Mesothelial cell of epicardium (in vitro differentiated cells): ENCODE results near the gene CPT1B. TPM values are rescaled to one million over a fixed set of nuclear protein-coding genes. Genes with fewer than 3 reads are reported as not detected.

ENCODE experiments used
- DNase-seq, 2 experiments: peaks; one replicate each; pipeline ENCODE4 v3.0.0; 2021; ENCODE audit warnings: low spot score in 2 of 2; ENCODE audit not compliant: unreplicated experiment in 2 of 2
- H3K27ac Mint-ChIP-seq: 2 replicates; pipeline ENCODE4 v1.8.0; 2021; ENCODE audit warnings: mixed read lengths
- H3K27me3 Mint-ChIP-seq: 2 replicates; pipeline ENCODE4 v1.8.0; 2021; ENCODE audit warnings: low read depth, mixed read lengths
- H3K36me3 Mint-ChIP-seq: 2 replicates; pipeline ENCODE4 v1.8.0; 2021; ENCODE audit warnings: mixed read lengths
- H3K4me1 Mint-ChIP-seq: 2 replicates; pipeline ENCODE4 v1.8.0; 2021; ENCODE audit warnings: mixed read lengths
- H3K4me3 Mint-ChIP-seq: 2 replicates; pipeline ENCODE4 v1.8.0; 2021; ENCODE audit warnings: mild to moderate bottlenecking, moderate library complexity, mixed read lengths
- H3K9me3 Mint-ChIP-seq: 2 replicates; pipeline ENCODE4 v1.8.0; 2021; ENCODE audit warnings: mixed read lengths
- total RNA-seq: library from RNA; stranded (reverse); gene quantifications from 3 replicates; pipeline ENCODE4 v1.2.1, GENCODE V29; 2021
- TF ChIP-seq, protein P1 (sequence below): fragments of 200-600 bp; sonication (generic); IDR thresholded peaks from one replicate; pipeline ENCODE4 v1.5.0; 2021; ENCODE audit warnings: antibody characterized with exemption; ENCODE audit not compliant: unreplicated experiment

CPT1B gene
- total RNA-seq, 1 donor from 2014 or later: 109 TPM

DNA sequence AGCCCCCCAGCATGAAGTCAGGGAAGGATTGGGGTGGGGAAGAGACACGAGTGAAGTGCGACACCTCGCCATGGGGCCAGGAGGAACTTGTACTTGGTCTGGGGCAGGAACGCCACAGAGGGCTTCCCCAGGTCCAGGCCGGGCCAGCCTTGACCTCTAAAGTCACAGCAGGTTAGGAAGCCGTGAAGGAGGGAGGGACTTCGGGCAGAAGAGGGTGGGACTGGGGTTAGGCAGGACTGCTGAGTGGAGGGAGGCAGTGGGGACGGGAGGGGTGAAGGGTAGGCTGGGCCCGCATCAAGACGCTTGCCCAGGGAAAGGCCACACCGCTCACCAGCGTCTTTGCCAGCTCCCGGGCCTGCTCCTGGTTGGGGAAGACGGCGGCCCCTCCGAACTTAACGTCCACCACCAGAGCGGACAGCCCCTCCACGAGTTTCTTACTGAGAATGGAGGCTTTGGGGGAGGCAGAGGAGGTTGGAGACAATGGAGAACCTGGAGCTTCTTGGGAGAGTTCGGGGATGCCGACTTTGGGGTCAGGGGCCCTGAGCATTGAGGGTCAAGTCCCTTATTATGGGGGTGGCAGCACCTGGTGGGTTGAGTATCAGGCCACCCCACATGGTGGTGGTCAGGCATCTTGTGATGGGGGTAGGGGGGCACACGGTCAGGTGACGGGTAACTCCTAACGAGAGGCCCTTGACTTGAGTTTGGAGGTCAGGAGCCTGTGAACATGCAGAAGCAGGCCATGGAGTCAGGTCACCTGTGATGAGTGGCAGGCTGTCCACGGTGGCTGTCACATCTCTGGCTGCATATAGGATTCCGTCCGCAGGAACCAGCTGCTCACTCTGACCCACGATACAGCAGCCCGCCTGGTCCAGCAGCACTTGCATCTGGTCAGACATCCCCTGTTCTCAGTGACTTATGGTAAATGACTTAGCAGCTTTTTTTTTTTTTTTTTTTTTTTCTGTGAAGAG, 51.1 kb downstream of the CPT1B start:
- no peaks in the 10 kb centered on the region for H3K9me3 Mint-ChIP-seq
- H3K27ac Mint-ChIP-seq: peak overlapping the region; percentile 67
- no peak for DNase-seq
- TF ChIP-seq, protein P1, sequence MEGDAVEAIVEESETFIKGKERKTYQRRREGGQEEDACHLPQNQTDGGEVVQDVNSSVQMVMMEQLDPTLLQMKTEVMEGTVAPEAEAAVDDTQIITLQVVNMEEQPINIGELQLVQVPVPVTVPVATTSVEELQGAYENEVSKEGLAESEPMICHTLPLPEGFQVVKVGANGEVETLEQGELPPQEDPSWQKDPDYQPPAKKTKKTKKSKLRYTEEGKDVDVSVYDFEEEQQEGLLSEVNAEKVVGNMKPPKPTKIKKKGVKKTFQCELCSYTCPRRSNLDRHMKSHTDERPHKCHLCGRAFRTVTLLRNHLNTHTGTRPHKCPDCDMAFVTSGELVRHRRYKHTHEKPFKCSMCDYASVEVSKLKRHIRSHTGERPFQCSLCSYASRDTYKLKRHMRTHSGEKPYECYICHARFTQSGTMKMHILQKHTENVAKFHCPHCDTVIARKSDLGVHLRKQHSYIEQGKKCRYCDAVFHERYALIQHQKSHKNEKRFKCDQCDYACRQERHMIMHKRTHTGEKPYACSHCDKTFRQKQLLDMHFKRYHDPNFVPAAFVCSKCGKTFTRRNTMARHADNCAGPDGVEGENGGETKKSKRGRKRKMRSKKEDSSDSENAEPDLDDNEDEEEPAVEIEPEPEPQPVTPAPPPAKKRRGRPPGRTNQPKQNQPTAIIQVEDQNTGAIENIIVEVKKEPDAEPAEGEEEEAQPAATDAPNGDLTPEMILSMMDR: no peak
- H3K36me3 Mint-ChIP-seq: no peaks in the 10 kb centered on the region
- peaks cover 16% of the 10 kb centered on the region for H3K4me1 Mint-ChIP-seq
- H3K4me3 Mint-ChIP-seq: peak overlapping the region; percentile 62
- H3K27me3 Mint-ChIP-seq: peaks cover 30% of the 10 kb centered on the region

DNA sequence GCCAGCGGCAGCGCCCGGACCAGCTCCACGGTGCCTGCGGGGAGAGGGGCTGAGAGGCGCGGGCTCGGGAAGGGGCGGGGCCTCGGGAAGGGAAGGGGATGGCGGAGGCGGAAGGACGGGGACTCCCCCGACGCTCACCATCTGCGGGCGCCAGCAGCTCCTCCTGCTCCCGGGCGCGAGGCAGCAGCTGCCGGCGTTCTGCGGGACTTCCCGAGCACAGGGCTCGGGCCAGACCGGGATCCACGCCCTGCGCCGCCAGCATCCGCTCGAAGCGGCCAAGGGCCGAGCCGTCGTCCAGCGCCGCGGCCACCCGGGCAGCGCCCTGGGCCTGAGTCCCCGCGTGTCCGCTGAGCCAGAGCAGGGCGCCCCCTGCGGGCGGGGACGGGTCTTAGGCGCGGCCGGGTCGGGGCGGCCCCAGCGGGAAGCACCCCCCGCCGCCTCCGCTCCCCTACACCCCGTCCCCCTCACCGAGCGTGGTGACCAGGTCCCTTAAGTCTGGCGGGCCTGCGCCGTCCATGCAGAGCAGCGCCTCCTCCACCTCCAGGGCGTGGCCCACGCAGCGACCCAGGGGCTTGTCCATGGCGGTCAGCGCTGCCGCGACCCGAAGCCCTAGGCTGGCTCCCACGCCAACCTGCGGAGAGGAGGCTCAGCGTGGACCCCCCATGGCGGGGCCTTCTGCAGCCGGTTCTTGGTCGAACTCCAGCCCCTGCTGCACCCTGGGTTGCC, 52.0 kb downstream of the CPT1B start:
- H3K27ac Mint-ChIP-seq: no peak overlapping the region
- H3K27me3 Mint-ChIP-seq: peaks cover 28% of the 10 kb centered on the region
- H3K36me3 Mint-ChIP-seq: no peaks in the 10 kb centered on the region

DNA sequence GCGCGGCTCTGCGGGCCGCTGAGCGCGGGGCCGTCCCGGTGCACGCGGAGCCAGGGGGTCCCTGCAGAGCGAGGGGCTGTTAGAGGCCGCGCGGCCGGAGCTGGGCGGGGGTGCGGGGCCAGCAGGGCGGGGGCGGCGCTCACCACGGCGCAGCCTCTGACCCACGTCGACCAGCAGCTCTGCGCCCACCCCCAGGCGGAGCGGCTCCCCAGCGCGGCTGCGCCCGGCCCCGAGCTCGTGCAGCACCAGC, 52.4 kb downstream of the CPT1B start:
- H3K27me3 Mint-ChIP-seq: peaks cover 23% of the 10 kb centered on the region
- H3K27ac Mint-ChIP-seq: no peak overlapping the region
- H3K4me1 Mint-ChIP-seq: peaks cover 14% of the 10 kb centered on the region
- no peak for DNase-seq
- no peaks in the 10 kb centered on the region for H3K9me3 Mint-ChIP-seq
- TF ChIP-seq, protein P1: no peak
- H3K4me3 Mint-ChIP-seq: peak overlapping the region; percentile 80
- H3K36me3 Mint-ChIP-seq: no peaks in the 10 kb centered on the region

More for the DNA sequence above, 52.0 kb downstream of the CPT1B start:
- peak; percentile 70 to 87 for DNase-seq
- Mint-ChIP-seq H3K9me3 (no peaks in the 10 kb centered on the region), H3K4me3 (peak overlapping the region; percentile 62), H3K4me1 (peaks cover 16% of the 10 kb centered on the region)
- TF ChIP-seq, protein P1: peak; percentile 52

DNA sequence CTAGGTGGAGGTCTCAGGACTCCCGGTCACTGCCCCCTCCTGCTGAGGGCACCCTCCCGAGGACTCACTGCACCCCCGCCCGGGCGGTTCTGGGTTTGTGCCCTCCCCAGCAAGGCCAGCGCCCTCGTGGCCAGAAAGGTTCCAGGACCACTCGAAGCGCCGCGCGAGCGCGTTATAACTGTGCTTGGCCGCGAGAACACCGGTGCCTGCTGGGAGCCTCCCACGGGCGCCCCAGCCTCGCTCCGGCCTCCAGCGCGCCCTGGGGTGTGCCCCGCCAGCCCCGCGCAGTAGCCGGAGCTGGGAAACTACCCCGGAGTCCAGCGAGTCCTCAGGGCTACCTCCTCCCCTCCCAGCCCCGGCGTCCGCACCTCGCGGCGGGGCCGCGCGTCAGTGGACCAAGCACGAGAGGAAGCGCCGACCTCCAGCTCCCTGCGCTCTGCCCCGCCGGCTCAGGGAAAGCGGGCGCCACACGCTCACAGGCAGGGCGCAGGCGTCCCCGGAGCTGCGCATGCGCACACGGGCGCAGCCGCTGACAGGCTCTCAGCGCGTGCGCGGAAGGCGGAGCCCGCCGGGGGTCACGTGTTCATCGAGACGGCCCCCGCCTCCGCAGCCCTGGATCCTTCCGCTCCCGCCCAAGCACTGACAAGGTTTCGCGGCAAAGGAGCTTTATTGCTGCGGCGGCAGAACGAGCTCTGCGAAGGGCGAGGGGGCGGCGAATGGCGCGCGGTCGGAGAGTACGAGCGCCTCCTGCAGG, 52.9 kb downstream of the CPT1B start, which contains the start of gene SCO2:
Gene SCO2, minus strand, starts transcription at position 495 of the 754 bp plus-strand sequence. CDS start 1,187 bp downstream, outside the sequence.
- peaks cover 14% of the 10 kb centered on the region for H3K4me1 Mint-ChIP-seq
- TF ChIP-seq, protein P1: no peak
- no peaks in the 10 kb centered on the region for H3K36me3 Mint-ChIP-seq
- peak; percentile 96 to 99 for DNase-seq
- peak within 1 kb of the TSS; percentile 80 for H3K4me3 Mint-ChIP-seq
- H3K27ac Mint-ChIP-seq: peak within 1 kb of the TSS; percentile 90
- no peaks in the 10 kb centered on the region for H3K9me3 Mint-ChIP-seq
- H3K27me3 Mint-ChIP-seq: peaks cover 20% of the 10 kb centered on the region

DNA sequence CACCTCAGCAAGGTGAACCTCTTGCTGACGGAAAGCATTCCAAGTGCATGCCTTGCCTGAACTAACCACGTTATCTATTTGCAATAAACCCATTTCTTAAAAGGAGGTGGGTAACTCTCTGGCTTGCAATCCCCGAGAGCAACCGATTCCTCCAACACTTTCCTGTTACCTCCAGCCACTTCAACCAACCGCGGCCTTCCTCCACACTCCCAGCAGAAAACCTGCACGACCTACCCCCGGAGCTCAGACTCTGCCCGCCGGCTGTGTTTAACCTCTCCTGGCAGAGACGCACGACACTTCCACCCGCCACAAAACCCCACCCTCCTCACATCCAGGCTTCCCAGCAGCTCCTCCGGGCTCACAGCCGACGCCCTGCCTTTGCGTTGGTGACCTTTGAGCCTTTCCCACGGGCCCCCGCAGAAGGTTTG, 53.5 kb downstream of the CPT1B start:
- no peaks in the 10 kb centered on the region for H3K9me3 Mint-ChIP-seq
- peaks cover 14% of the 10 kb centered on the region for H3K4me1 Mint-ChIP-seq
- peak in 1 of 2 experiments; percentile 20 for DNase-seq
- peaks cover 2% of the 10 kb centered on the region for H3K36me3 Mint-ChIP-seq
- H3K27me3 Mint-ChIP-seq: peaks cover 19% of the 10 kb centered on the region
- peak overlapping the region; percentile 80 for H3K4me3 Mint-ChIP-seq
- TF ChIP-seq, protein P1: no peak
- peak overlapping the region; percentile 90 for H3K27ac Mint-ChIP-seq
